ENCODE results near the gene TUBGCP6.
"Not testable (repeated sequence)": the region's sequence is repeated elsewhere in the genome, so short reads cannot be mapped to it uniquely, and the experiment has no call there.

TUBGCP6 gene

GRCh38 chr22:50208939-50209892 is 35.6 kb downstream of the TUBGCP6 start:
- H3K27ac ChIP-seq (ENCODE audit: low read depth, low read length) = no peak overlapping the region
- no peak overlapping the region for H3K9ac ChIP-seq (ENCODE audit: low read depth in 1 of 2, low read length in 2 of 2)
- H3K36me3 ChIP-seq (ENCODE audit: control insufficient read depth in 1 of 2, insufficient read depth in 2 of 2, low read length in 2 of 2) = peaks cover 18 to 79% of the 10 kb centered on the region in 2 donors

GRCh38 chr22:50208430-50208938 is 36.3 kb downstream of the TUBGCP6 start:
- H3K9me3 ChIP-seq (ENCODE audit: control insufficient read depth in 1 of 2, low read length in 2 of 2) = no peaks in the 10 kb centered on the region
- no peak overlapping the region for H3K9ac ChIP-seq (ENCODE audit: low read depth in 1 of 2, low read length in 2 of 2)
- no peaks in the 10 kb centered on the region for H3K27me3 ChIP-seq (ENCODE audit: control insufficient read depth in 1 of 2, insufficient read depth in 2 of 2, low read length in 2 of 2)
- peaks cover 20 to 78% of the 10 kb centered on the region in 2 donors for H3K36me3 ChIP-seq (ENCODE audit: control insufficient read depth in 1 of 2, insufficient read depth in 2 of 2, low read length in 2 of 2)
- H3K27ac ChIP-seq (ENCODE audit: low read depth, low read length) = no peak overlapping the region
- H3K4me1 ChIP-seq (ENCODE audit: control insufficient read depth in 1 of 2, insufficient read depth in 2 of 2, low read length in 2 of 2) = no peaks in the 10 kb centered on the region
- H3K4me3 ChIP-seq (ENCODE audit: low read depth in 1 of 2, low read length in 2 of 2) = no peak overlapping the region

More at GRCh38 chr22:50208939-50209892, 35.6 kb downstream of the TUBGCP6 start:
- Histone ChIP-seq H3K27me3 (ENCODE audit: control insufficient read depth in 1 of 2, insufficient read depth in 2 of 2, low read length in 2 of 2) (no peaks in the 10 kb centered on the region), H3K9me3 (ENCODE audit: control insufficient read depth in 1 of 2, low read length in 2 of 2) (no peaks in the 10 kb centered on the region), H3K4me3 (ENCODE audit: low read depth in 1 of 2, low read length in 2 of 2) (no peak overlapping the region), H3K4me1 (ENCODE audit: control insufficient read depth in 1 of 2, insufficient read depth in 2 of 2, low read length in 2 of 2) (no peaks in the 10 kb centered on the region)

- peaks cover 0 to 1% of the 10 kb centered on the region in 2 donors for H3K4me1 ChIP-seq (ENCODE audit: control insufficient read depth in 1 of 2, insufficient read depth in 2 of 2, low read length in 2 of 2)
- no peak overlapping the region for H3K9ac ChIP-seq (ENCODE audit: low read depth in 1 of 2, low read length in 2 of 2)
- H3K4me3 ChIP-seq (ENCODE audit: low read depth in 1 of 2, low read length in 2 of 2) = no peak overlapping the region
- no peak overlapping the region for H3K27ac ChIP-seq (ENCODE audit: low read depth, low read length)
- no peaks in the 10 kb centered on the region for H3K27me3 ChIP-seq (ENCODE audit: control insufficient read depth in 1 of 2, insufficient read depth in 2 of 2, low read length in 2 of 2)
- peaks cover 21 to 73% of the 10 kb centered on the region in 2 donors for H3K36me3 ChIP-seq (ENCODE audit: control insufficient read depth in 1 of 2, insufficient read depth in 2 of 2, low read length in 2 of 2)
- H3K9me3 ChIP-seq (ENCODE audit: control insufficient read depth in 1 of 2, low read length in 2 of 2) = no peaks in the 10 kb centered on the region
These were observed 37.3 kb downstream of the TUBGCP6 start for GRCh38 chr22:50207383-50208140.

- peaks cover 18 to 65% of the 10 kb centered on the region in 2 donors for H3K36me3 ChIP-seq (ENCODE audit: control insufficient read depth in 1 of 2, insufficient read depth in 2 of 2, low read length in 2 of 2)
- H3K9ac ChIP-seq (ENCODE audit: low read depth in 1 of 2, low read length in 2 of 2) = no peak overlapping the region
- no peaks in the 10 kb centered on the region for H3K27me3 ChIP-seq (ENCODE audit: control insufficient read depth in 1 of 2, insufficient read depth in 2 of 2, low read length in 2 of 2)
- H3K4me3 ChIP-seq (ENCODE audit: low read depth in 1 of 2, low read length in 2 of 2) = no peak overlapping the region
- H3K9me3 ChIP-seq (ENCODE audit: control insufficient read depth in 1 of 2, low read length in 2 of 2) = no peaks in the 10 kb centered on the region
- peaks cover 9% of the 10 kb centered on the region in 2 donors for H3K4me1 ChIP-seq (ENCODE audit: control insufficient read depth in 1 of 2, insufficient read depth in 2 of 2, low read length in 2 of 2)
- H3K27ac ChIP-seq (ENCODE audit: low read depth, low read length) = no peak overlapping the region
These were observed 38.2 kb downstream of the TUBGCP6 start for GRCh38 chr22:50206599-50206998.

- H3K27me3 ChIP-seq (ENCODE audit: control insufficient read depth in 1 of 2, insufficient read depth in 2 of 2, low read length in 2 of 2) = no peaks in the 10 kb centered on the region
- no peak overlapping the region for H3K27ac ChIP-seq (ENCODE audit: low read depth, low read length)
- H3K36me3 ChIP-seq (ENCODE audit: control insufficient read depth in 1 of 2, insufficient read depth in 2 of 2, low read length in 2 of 2) = peaks cover 13 to 60% of the 10 kb centered on the region in 2 donors
- peaks cover 9% of the 10 kb centered on the region in 2 donors for H3K4me1 ChIP-seq (ENCODE audit: control insufficient read depth in 1 of 2, insufficient read depth in 2 of 2, low read length in 2 of 2)
- no peak overlapping the region for H3K9ac ChIP-seq (ENCODE audit: low read depth in 1 of 2, low read length in 2 of 2)
- no peaks in the 10 kb centered on the region for H3K9me3 ChIP-seq (ENCODE audit: control insufficient read depth in 1 of 2, low read length in 2 of 2)
- H3K4me3 ChIP-seq (ENCODE audit: low read depth in 1 of 2, low read length in 2 of 2) = no peak overlapping the region
These were observed 38.8 kb downstream of the TUBGCP6 start for GRCh38 chr22:50205781-50206569.

- H3K4me1 ChIP-seq (ENCODE audit: control insufficient read depth in 1 of 2, insufficient read depth in 2 of 2, low read length in 2 of 2) = peaks cover 10% of the 10 kb centered on the region in 2 donors
- not testable (repeated sequence) for H3K9me3 ChIP-seq (ENCODE audit: control insufficient read depth in 1 of 2, low read length in 2 of 2); H3K27ac ChIP-seq (ENCODE audit: low read depth, low read length); H3K4me3 ChIP-seq (ENCODE audit: low read depth in 1 of 2, low read length in 2 of 2); H3K9ac ChIP-seq (ENCODE audit: low read depth in 1 of 2, low read length in 2 of 2); H3K27me3 ChIP-seq (ENCODE audit: control insufficient read depth in 1 of 2, insufficient read depth in 2 of 2, low read length in 2 of 2)
- H3K36me3 ChIP-seq (ENCODE audit: control insufficient read depth in 1 of 2, insufficient read depth in 2 of 2, low read length in 2 of 2) = peaks cover 10 to 50% of the 10 kb centered on the region in 2 donors
These were observed 39.8 kb downstream of the TUBGCP6 start for GRCh38 chr22:50204998-50205397.

GRCh38 chr22:50204571-50204970 is 40.3 kb downstream of the TUBGCP6 start:
- Histone ChIP-seq H3K9ac (ENCODE audit: low read depth in 1 of 2, low read length in 2 of 2) (no peak overlapping the region), H3K27me3 (ENCODE audit: control insufficient read depth in 1 of 2, insufficient read depth in 2 of 2, low read length in 2 of 2) (no peaks in the 10 kb centered on the region), H3K36me3 (ENCODE audit: control insufficient read depth in 1 of 2, insufficient read depth in 2 of 2, low read length in 2 of 2) (peaks cover 10 to 49% of the 10 kb centered on the region in 2 donors), H3K9me3 (ENCODE audit: control insufficient read depth in 1 of 2, low read length in 2 of 2) (no peaks in the 10 kb centered on the region), H3K27ac (ENCODE audit: low read depth, low read length) (no peak overlapping the region), H3K4me1 (ENCODE audit: control insufficient read depth in 1 of 2, insufficient read depth in 2 of 2, low read length in 2 of 2) (peaks cover 14% of the 10 kb centered on the region in 2 donors), H3K4me3 (ENCODE audit: low read depth in 1 of 2, low read length in 2 of 2) (no peak overlapping the region)

GRCh38 chr22:50203288-50203687 is 41.5 kb downstream of the TUBGCP6 start:
- Histone ChIP-seq H3K27ac (ENCODE audit: low read depth, low read length) (no peak overlapping the region), H3K9ac (ENCODE audit: low read depth in 1 of 2, low read length in 2 of 2) (no peak overlapping the region), H3K27me3 (ENCODE audit: control insufficient read depth in 1 of 2, insufficient read depth in 2 of 2, low read length in 2 of 2) (no peaks in the 10 kb centered on the region), H3K4me1 (ENCODE audit: control insufficient read depth in 1 of 2, insufficient read depth in 2 of 2, low read length in 2 of 2) (peaks cover 14 to 15% of the 10 kb centered on the region in 2 donors), H3K36me3 (ENCODE audit: control insufficient read depth in 1 of 2, insufficient read depth in 2 of 2, low read length in 2 of 2) (peaks cover 10 to 44% of the 10 kb centered on the region in 2 donors), H3K4me3 (ENCODE audit: low read depth in 1 of 2, low read length in 2 of 2) (no peak overlapping the region), H3K9me3 (ENCODE audit: control insufficient read depth in 1 of 2, low read length in 2 of 2) (no peaks in the 10 kb centered on the region)

GRCh38 chr22:50202130-50202666 is 42.6 kb downstream of the TUBGCP6 start:
- Histone ChIP-seq H3K4me1 (ENCODE audit: control insufficient read depth in 1 of 2, insufficient read depth in 2 of 2, low read length in 2 of 2) (peaks cover 14 to 15% of the 10 kb centered on the region in 2 donors), H3K4me3 (ENCODE audit: low read depth in 1 of 2, low read length in 2 of 2) (peak overlapping the region; percentile 71 to 82), H3K9ac (ENCODE audit: low read depth in 1 of 2, low read length in 2 of 2) (peak overlapping the region; percentile 57 to 73), H3K36me3 (ENCODE audit: control insufficient read depth in 1 of 2, insufficient read depth in 2 of 2, low read length in 2 of 2) (peaks cover 10 to 38% of the 10 kb centered on the region in 2 donors), H3K27ac (ENCODE audit: low read depth, low read length) (no peak overlapping the region), H3K9me3 (ENCODE audit: control insufficient read depth in 1 of 2, low read length in 2 of 2) (no peaks in the 10 kb centered on the region), H3K27me3 (ENCODE audit: control insufficient read depth in 1 of 2, insufficient read depth in 2 of 2, low read length in 2 of 2) (no peaks in the 10 kb centered on the region)

Measured in duodenal mucosa (tissue), 2 donors.